GM12874 (cell line): Measurements from ENCODE around the gene UQCRHL.

ENCODE experiments used
- TF ChIP-seq, protein P1 (sequence below): IDR thresholded peaks from 2 replicates; pipeline ENCODE4 v1.5.1; 2011; ENCODE audit warnings: low read depth, mild to moderate bottlenecking, control low read depth, low read length, moderate library complexity; ENCODE audit not compliant: insufficient read depth

UQCRHL gene

DNA sequence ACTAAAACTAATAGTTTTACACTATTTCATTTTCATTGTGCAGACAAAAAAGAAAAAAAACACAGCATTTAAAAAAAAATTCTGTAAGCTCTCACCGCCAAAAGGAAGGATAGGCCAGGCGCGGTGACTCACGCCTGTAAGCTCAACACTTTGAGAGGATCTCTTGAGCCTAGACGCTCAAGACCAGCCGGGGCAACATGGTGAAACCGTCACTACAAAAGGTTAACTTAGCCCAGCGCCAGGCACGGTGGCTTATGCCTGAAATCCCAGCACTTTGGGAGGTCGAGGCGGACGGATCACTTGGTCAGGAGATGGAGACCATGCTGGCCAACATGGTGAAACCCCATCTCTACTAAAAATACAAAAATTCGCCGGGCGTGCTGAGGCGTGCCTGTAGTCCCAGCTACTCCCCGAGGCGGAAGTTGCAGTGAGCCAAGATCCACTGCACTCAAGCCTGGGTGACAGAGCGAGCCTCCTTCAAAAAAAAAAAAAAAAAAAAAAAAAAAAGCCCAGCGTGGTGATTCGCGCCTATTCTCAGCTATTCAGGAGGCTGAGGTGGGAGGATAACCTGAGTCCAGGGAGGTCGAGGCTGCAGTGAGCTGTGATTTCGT is 25.7 kb upstream of the UQCRHL start:
- TF ChIP-seq, protein P1, sequence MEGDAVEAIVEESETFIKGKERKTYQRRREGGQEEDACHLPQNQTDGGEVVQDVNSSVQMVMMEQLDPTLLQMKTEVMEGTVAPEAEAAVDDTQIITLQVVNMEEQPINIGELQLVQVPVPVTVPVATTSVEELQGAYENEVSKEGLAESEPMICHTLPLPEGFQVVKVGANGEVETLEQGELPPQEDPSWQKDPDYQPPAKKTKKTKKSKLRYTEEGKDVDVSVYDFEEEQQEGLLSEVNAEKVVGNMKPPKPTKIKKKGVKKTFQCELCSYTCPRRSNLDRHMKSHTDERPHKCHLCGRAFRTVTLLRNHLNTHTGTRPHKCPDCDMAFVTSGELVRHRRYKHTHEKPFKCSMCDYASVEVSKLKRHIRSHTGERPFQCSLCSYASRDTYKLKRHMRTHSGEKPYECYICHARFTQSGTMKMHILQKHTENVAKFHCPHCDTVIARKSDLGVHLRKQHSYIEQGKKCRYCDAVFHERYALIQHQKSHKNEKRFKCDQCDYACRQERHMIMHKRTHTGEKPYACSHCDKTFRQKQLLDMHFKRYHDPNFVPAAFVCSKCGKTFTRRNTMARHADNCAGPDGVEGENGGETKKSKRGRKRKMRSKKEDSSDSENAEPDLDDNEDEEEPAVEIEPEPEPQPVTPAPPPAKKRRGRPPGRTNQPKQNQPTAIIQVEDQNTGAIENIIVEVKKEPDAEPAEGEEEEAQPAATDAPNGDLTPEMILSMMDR = no peak

DNA sequence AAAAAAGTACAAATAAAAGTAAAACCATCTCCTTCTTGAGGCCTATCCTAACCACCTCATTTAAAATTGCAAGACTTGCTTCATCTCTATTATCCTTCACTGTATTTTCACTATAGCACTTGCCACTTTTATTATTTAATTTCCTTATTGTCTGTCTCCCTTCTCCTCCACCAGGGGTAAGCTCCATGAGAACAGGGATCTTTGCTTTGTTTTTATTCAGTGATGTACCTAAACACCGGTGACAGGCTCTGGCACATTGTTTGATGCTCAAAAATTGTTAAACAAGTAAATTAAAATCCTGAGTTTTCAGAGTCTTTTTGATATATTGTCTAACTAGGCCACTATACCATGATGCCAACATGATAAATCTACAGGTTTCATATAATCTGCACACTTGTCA is 22.8 kb upstream of the UQCRHL start:
- TF ChIP-seq, protein P1 = no peak

DNA sequence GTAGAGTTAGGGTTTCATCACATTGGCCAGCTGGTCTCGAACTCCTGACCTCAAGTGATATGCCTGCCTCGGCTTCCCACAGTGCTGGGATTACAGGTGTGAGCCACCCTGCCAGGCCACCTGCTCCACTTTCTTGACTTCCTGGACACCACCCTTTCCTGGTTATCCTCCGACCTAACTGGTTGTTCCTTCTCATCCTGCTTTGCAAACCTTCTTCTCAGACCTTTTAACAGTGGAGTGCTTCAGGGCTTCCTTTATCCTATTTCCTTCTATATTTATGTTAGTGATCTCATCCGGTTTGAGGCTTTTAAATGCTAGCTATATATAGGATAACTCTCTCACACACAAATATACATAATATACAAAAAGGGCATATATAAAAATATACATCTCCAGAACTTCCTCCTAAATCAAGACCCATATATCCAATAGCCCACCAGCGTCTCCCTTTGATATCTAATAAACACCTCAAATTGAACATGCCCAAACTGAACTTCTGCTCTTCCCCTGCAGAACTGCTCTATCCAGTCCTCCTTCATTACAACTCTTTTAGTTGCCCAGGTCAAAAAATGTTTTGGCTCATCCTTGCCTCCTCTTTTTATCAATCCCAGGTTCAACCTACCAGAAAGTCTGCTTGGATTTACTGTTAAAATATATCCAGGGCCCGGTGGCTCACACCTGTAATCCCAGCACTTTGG is 19.5 kb upstream of the UQCRHL start:
- TF ChIP-seq, protein P1 = no peak

DNA sequence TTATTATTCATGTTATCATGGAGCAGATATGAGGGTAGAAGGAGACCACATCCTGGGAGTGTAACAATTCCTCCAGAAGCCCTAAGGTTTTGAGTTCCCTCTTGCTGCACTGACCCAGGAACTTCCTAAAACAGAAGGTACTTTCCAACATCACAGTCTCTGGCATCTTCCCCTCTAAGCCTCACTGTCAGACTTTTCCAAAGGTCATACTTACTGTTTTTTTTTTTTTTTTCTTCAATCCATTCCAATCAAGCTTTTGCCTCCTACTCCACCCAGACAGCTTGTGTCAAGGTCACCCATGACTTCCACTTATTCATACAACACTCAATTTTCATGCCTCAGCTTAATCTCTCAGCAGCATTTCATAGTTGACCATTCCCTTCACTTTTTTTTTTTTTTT is 18.4 kb upstream of the UQCRHL start:
- TF ChIP-seq, protein P1 = no peak

DNA sequence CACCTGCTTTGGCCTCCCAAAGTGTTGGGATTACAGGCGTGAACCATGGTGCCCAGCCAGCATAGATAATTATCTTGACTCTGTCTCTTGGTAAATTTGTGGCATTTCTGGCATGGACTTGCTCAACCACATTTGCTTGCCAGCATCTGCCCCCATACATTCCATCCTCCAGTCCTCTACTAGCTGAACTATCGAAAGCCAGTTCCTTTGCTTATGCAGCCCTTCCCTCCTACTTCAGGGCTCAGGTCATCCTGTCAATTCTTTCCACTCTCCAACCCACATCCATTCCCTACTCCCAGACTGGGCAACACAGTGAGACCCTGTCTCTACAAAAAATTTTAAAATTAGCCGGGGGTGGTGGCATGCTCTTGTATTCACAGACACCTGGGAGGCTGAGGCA is 13.0 kb upstream of the UQCRHL start:
- TF ChIP-seq, protein P1 = no peak

DNA sequence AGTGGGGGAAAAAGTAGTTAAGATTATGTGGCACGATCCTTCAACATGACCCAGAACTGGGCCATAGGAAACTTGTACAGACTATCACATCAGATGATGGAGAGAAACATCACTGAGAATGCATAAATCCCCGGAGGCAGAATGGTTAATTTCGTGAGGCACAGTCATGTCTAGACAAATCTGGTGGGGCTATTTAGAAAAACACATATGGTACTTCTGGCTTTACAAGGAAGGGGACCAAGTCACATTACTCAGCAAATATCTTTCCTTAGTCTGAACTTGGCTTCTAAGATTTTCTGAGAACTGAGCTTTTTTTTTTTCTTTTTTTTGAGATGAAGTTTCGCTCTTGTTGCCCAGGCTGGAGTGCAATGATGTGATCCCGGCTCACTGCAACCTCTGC is 9.2 kb upstream of the UQCRHL start:
- TF ChIP-seq, protein P1 = no peak

DNA sequence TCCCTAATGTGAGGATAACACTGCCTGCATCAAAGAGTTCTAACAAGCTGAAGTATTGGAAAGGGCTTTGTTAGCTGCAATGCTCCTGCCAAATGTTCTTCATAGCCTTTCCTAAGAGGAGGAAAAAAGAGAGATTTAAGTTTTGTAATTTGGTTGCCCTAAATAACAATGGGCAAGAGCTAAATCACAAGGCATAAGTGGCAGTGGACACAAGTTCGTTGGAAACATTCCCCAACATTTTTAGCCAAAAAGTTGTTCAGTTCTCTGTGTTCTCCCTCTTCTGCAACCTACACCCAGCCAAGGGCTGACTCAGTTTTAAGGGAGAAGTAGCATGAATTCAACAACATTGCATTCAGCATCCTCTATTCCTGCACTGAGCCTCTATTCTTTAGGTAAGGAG is 2.6 kb upstream of the UQCRHL start:
- TF ChIP-seq, protein P1 = no peak
